Hepatic stellate cell (primary cell): Measurements from ENCODE around the gene ELAVL1.

ENCODE experiments used
- DNase-seq: peaks from one replicate; pipeline ENCODE4 v3.0.0; 2011; ENCODE audit warnings: low spot score

Gene ELAVL1

DNA sequence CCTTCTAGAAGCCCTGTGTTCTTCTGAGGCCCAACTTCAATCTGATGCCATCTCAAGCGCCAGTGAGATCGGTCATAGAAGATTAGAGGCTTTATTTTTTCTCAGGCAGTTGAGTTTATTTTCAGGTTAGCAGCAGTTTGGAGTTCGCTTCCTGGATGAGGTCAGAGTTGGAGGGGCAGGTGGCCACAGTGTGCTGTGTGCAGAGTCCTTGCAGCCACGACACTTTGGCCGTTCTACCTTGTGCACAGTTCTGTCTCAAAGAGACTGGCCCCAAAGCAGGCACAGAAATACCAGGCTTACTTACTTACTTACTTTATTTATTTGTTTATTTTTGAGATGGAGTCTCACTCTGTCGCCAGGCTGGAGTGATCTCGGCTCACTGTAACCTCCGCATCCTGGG is 15.9 kb upstream of the ELAVL1 start:
- DNase-seq, result no peak

DNA sequence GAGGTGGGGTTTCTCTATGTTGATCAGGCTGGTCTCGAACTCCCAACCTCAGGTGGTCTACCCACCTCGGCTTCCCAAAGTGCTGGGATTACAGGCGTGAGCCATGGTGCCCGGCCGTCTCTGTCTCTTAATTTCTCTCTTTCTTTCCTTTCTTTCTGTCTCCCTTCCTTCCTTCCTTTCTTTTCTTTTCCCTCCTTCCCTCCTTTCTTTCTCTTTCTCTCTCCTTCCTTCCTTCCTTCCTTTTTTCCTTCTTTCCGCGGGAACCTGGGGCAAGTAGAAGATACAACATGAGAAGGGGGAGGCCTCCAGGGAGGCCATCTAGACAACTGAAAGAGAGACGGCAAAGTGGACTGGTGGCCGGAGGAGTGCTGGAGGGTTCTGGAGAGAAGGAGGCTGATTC is 15.2 kb upstream of the ELAVL1 start:
- no peak for DNase-seq

- no peak for DNase-seq
These were observed 12.4 kb upstream of the ELAVL1 start for GRCh38 chr19:8017808-8018207.

- DNase-seq, result peak; percentile 35
These were observed 523 bp downstream of the ELAVL1 start for GRCh38 chr19:8004723-8005513.

DNA sequence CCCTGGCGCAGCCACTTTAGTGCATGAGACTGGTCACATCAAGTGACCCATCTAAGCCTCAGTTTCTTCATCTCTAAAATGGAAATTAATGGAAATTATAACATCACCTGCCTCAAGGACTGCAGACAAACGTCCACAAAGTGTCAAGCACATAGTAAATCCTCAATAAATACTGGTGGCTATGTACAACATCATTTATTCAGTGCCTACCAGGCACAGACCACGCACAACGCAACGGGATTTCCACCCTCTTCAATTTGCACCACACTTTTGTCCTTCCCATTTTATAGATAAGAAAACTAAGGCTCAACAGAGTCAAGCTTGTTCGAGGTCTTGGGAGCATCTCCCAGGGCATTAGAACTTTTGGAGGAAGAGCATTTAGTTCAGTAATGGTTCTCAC is 1.4 kb downstream of the ELAVL1 start:
- DNase-seq, result no peak

DNA sequence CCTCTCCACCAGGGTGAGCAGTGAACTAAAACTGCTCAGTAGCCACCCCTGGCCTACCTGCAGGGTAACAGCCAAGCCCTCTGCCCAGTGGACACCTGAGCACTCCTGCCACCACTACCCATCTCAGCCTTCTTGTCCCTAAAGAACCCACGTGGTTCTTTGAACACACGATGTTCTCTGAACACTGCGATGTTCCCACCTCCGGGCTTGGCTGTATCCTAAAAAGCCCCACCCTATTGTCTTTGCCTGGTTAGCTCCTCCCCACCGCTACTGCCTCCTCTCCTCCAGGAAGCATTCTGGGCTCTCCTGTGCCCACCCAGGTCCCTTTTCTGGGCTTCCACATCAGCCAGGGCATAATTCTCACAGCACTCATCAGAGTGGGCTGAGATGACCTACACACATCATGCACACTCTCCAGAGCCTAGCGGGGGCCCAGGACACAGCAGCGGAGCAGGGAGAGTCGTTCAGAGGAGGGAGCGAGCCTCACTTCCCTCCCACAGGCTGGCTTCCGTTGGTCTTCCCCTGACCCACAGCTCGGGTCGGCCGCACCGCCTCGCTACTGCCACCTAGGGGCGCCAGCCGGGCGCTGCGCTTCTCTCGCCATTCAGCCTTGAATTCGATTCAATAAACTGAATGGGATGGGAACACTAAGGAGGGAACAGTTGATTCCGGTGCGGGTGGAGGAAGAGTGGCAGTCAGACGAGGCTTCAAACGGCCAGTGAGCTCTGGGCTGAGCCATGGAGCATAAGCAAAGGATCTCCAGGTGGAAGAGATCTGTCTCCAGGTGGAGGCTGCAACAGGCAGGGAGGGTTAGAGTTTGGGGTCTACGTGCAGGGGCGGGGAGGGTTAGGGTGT is 3.2 kb downstream of the ELAVL1 start:
- peak; percentile 90 for DNase-seq

DNA sequence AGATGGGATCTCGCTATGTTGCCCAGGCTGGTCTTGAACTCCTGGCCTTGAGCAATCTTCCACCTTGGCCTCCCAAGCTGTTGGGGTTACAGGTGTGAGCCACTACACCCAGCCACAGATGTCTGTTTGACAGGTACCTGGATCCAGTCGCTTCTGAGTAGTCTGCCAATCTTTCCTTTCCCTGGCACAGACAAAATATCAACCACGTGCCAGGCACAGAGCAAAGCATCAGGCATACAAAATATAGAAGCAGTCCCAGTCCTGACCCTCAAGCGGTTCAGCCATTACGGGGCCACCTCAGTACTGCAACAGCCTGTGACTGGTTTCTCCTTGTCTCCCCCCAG is 3.8 kb downstream of the ELAVL1 start:
- DNase-seq, result no peak

GRCh38 chr19:8000298-8001038 is 5.0 kb downstream of the ELAVL1 start:
- no peak for DNase-seq

GRCh38 chr19:7999376-7999775 is 6.1 kb downstream of the ELAVL1 start:
- no peak for DNase-seq

DNA sequence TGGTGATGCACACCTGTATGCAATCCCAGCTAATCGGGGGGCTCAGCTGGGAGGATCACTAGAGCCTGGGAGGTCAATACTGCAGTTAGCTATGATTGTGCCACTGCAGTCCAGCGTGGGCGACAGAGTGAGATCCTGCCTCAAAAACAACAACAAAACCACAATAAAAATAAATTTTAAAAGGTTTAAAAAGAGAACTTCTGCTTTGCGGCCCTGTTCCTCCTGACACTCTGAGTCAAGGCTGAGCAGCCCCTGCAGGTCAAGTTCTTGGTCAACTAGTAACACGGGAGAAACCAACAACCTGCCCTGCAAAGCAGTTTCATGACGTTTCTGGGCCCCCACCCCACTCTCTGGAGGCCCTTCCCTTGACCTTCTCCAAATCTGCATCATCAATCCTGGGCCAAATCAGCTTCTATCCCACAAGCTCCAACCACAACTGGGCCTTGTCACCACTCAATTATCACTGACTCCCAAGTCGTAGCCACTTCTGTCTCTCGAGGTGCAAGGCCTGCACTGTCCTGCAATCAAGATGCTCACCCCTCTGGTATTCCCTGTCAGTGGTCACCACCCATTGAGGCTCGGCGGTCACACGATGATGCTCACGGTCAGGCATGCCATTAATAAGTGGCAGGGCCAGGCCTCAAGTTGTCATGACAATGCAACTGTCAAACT is 7.5 kb downstream of the ELAVL1 start:
- peak; percentile 20 for DNase-seq

DNA sequence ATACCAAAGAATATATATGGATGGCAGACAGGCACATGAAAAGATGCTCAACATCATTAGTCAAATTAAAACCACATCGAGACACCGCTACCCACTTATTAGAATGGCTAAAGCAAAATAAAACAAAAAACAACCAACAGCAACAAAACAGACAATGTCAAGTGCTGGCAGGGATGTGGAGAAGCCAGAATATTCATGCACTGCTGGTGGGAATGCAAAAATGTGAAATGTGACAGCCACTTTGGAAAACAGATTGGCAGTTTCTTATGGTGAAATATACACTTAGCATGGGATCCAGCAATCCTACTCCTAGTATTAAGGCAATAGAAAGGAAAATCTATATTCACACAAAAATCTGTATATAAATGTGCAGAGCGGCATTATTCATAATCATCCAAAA is 8.6 kb downstream of the ELAVL1 start:
- no peak for DNase-seq

- DNase-seq, result no peak
These were observed 9.7 kb downstream of the ELAVL1 start for GRCh38 chr19:7995810-7996158.

DNA sequence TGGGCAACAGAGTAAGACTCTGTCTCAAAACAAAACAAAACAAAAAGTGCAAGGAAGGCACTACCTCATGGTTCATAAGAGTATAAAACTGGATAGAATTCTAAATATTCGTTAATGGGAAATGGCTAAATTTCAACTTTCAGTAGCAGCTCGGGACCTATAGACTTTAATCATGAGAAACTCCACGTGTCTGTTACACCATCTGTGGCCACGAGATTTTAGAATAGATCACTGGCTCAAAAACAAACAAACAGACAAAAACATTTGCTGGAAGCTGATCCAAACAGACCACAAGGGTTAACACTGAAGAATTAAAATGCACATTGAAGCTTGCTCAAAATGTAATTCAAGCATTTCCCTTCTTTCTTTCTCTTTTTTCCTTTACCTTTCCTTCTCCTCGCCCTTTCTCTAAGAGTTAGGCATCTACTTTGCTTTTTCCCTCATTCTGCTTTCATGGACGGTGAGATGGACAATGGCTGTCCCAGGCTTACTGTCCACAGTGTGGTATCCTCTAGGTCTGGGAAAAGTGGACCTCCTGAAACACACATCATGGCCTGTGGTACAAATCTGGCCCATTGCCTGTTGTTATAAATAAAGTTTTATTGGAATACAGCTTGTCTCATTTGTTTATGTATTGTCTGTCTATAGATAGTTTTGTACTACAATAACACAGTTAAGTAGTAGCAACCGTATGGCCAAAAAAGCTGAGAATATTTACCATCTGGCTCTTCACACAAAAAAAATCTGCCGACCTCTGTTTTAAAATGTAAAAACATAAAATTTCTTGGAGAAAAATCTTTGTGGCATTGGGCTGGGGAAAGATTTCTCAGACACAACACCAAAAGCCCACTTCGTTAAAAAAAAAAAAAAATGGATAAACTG is 10.3 kb downstream of the ELAVL1 start:
- DNase-seq, result no peak

DNA sequence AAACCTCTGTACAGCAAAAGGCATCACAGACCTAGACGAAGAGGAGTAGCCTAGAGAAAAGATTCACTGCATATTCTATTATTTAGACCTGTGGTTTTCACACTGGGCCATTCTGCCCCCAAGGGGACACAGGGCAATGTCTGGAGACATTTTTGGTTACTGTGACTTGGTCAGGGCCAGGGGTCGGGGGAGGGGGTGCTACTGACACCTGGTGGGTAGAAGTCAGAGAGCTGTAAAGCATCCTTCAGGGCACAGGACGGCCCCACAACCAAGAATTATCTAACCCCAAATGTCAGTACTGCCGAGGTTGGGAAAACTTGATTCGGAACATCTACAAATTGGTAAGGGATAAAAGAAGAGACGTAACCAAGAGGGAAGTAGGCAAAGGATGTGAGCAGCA is 11.3 kb downstream of the ELAVL1 start:
- DNase-seq, result no peak

GRCh38 chr19:7993560-7993959 is 11.9 kb downstream of the ELAVL1 start:
- no peak for DNase-seq

- no peak for DNase-seq
These were observed 12.9 kb downstream of the ELAVL1 start for GRCh38 chr19:7992575-7992974.

- DNase-seq, result no peak
These were observed 16.3 kb downstream of the ELAVL1 start for GRCh38 chr19:7989071-7989575.

DNA sequence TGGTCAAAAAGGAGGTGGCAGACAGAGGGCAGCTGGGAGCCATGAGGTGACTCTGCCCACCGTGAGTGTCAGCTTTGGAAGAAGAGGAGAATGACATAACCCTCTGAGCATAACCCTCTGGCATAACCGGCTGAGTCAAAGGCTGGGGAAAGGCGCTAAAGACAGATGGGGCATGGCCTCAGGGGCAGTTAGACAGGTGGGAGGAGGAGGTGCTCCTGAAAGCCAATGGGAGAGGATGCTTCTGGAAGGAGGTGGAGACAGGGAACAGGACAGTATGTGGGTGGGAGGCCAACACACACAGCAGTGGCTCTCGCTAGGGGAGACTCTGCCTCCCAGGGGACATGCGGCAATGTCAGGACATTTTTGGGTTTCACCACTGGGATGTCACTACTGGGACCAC is 17.1 kb downstream of the ELAVL1 start:
- DNase-seq, result no peak

DNA sequence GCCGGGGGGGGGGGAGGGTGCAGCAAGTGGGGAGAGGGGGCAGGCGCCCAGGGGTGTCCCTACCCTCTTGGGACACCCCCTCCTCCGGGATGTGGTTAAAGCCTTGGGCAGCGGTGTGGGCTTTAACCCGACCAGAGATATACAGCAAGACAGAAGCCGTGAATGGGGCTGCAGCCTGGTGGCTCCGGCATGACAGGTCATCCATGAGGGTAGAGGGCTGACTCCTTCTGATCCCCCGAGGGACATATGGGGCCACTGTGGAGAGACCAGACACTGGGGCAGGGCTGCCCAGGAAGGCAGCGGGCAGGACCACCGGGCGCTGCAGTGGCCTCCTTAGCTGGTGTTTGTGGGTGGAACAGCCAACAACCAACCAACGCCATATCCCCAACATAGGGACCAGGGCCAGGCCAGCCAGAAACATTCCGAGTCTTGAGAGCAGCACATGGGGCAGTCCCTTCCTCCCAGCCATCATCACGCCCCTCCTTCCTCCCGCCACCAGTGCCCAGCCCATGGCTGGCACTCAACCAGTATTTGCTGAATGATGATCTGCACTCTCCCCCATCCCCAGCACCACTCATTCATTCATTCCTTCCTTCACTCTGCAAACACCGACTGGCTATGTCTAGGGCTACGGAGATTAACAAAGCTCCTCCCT is 18.2 kb downstream of the ELAVL1 start:
- no peak for DNase-seq

DNA sequence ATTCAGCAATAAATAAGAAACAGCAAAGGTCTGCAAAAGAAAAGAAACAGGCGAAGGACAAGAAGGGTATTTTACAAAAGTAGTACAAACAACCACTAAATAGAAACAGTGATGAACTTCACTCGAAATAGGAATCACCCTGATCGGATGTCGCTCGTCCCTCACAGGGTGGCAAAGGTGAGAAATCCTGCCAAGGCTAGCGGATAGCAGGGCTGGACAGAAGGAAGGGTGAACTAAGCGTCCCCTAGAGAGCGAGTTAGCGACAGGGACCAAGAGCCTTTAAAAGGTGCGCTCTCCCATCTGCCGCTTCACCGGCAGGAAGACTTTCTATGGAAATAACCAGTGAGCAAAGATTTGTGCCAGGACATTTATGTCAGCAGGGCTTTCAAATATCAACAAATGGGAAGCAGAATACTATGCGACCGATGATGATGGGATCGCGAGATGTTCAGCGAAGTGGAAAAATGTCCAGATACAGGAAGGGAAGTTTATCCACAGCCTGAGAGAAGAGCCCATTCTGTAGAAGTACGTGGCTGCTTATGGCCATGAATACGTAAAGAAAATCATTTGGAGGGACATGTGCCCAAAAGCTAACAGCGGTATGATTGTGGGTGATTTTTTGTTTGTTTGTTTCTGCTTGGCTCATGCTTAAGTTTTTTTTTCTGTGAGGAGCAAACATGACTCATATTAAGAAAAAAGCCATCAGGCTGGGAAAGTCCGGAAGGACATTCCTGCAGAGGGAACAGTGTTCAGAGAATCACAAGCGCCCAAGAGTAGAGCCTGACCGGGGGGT is 18.9 kb downstream of the ELAVL1 start:
- peak; percentile 82 for DNase-seq
